Fibroblast of skin of right quadriceps (primary cell): ENCODE results near the gene GPC2.
"Not testable (repeated sequence)": the region's sequence is repeated elsewhere in the genome, so short reads cannot be mapped to it uniquely, and the experiment has no call there.

ENCODE experiments used
- DNase-seq: peaks from one replicate; pipeline ENCODE4 v3.0.0-alpha.2; 2013

GPC2 gene, protein sequence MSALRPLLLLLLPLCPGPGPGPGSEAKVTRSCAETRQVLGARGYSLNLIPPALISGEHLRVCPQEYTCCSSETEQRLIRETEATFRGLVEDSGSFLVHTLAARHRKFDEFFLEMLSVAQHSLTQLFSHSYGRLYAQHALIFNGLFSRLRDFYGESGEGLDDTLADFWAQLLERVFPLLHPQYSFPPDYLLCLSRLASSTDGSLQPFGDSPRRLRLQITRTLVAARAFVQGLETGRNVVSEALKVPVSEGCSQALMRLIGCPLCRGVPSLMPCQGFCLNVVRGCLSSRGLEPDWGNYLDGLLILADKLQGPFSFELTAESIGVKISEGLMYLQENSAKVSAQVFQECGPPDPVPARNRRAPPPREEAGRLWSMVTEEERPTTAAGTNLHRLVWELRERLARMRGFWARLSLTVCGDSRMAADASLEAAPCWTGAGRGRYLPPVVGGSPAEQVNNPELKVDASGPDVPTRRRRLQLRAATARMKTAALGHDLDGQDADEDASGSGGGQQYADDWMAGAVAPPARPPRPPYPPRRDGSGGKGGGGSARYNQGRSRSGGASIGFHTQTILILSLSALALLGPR

DNA sequence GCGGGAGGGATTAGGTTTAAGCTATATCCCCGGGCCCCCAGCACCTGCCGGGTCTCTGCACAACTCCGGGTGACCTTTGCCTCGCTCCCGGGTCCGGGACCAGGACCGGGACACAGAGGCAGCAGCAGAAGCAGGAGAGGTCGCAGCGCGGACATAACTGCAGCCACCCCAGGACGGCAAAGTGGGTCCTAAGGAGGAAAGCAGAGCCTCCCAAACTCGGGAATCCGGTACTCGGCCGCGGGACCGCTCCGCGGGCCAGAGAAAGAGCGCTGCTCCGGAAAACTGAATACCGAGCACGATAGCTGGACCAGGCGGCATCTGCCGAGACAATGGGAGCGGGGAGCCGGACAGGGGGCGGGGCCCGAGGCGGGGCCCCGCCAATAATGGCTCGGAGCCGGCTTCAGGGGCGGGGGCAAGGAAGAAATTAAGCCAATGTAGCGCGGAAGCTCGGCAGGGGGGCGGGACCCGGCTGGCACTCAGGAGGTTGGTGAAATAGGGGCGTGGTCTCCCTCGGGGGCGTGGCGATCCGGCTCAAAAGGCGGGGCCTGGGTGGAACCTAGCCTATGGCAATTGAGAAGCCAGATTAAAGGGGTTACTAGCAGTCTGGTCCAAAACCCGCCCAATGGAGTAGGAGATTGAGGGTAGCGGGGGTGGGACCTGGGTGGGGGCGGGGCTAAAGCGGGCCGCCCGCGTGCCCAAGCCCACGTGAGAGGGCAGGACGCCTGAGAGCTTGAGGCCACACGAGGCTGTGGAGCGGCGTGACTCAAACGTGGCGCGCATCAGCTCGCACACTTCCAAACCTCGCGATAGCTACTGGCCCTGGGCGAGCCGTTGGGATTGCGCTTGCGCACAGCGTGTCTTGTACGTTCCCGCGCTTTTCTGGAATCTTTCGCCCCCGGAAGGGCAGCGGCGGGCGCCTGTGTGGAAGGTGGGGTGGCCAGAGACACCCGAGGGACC, at the start of gene GPC2, which contains the start of gene STAG3:
TSS of gene GPC2 (minus strand) at position 337 of the 957 bp plus-strand sequence. CDS start at position 155, 182 bp downstream.
TSS of gene STAG3 (plus strand) at position 874 of the 957 bp plus-strand sequence. CDS start 2,639 bp downstream, outside the sequence.
- DNase-seq: peak; percentile 98

- DNase-seq: not testable (repeated sequence)
These were observed 47.7 kb upstream of the GPC2 start for GRCh38 chr7:100224891-100225290.

DNA sequence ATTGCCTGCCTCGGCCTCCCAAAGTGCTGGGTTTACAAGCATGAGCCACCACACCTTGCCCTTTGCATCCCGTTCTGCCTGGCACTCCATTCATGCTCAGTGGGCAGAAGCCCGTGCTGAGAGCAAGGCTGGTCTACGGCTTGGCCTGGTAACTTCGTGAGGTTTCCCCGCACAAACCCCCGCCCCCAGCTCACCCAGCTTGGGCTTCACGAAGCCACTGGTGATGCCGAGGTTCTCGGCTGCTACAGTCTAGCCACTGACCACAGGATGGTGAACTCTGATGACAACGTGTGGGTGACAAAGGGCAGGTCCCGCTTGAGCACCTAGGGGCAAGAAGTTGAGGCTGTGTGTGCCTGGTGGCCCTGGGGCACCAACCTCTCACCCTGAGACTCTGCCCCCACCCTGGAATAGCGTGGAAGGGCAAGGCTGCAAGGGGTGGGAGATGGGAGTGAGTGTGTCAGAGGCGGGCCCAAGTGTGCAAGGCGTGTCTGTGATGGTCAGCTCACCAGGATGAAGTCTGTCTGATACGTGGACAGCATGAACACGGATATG, 46.3 kb upstream of the GPC2 start:
- DNase-seq: not testable (repeated sequence)

GRCh38 chr7:100222445-100223132, 45.4 kb upstream of the GPC2 start:
- no peak for DNase-seq

DNA sequence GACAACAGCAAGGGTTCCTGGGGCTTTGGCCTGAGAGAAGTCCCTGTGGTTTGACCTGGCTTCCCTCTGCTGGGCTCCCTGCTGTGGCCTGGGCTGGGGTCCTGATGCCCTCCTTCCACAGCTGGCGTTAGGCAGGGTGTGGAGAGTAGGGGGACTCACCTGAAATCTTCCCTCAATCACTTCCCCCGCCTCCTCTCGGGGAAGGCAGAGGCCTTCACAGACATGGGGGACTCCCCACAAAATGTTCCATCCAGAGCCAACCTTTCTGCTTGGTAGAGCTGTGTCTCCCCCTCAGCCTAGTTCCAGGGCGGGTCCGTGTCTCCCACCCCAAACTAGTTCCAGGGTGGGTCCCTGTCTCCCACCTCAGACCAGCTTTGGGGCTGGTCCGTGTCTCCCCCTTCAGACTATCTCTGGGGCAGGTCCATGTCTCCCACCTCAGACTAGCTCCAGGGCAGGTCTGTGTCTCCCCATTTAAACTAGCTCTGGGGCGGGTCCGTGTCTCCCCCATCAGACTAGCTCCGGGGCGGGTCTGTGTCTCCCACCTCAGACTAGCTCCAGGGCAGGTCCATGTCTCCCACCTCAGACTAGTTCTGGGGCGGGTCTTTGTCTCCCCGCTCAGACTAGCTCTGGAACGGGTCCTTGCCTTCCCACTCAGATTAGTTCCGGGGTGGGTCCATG, 44.7 kb upstream of the GPC2 start:
- DNase-seq: no peak

DNA sequence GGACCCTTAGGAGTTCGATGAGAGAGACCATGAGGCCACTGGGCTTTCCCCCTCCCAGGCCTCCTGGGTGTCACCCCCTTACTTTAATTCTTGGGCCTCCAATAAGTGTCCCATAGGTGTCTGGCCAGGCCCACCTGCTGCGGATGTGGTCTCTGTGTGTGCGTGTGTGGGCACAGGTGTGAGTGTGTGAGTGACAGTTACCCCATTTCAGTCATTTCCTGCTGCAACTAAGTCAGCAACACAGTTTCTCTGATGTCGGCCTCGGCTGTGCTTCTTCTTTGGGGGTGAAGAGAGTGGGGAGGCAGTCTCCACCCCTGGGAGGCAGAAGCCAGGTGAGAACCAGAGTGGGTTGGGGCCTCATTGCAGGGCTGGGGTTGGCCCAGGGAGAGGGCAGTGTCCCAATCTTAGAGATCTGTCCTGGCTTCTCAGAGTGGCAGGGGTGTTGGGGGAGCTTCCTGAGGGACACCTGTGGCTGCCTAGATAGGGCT, 44.1 kb upstream of the GPC2 start:
- no peak for DNase-seq

GRCh38 chr7:100220586-100221230, 43.5 kb upstream of the GPC2 start:
- no peak for DNase-seq

DNA sequence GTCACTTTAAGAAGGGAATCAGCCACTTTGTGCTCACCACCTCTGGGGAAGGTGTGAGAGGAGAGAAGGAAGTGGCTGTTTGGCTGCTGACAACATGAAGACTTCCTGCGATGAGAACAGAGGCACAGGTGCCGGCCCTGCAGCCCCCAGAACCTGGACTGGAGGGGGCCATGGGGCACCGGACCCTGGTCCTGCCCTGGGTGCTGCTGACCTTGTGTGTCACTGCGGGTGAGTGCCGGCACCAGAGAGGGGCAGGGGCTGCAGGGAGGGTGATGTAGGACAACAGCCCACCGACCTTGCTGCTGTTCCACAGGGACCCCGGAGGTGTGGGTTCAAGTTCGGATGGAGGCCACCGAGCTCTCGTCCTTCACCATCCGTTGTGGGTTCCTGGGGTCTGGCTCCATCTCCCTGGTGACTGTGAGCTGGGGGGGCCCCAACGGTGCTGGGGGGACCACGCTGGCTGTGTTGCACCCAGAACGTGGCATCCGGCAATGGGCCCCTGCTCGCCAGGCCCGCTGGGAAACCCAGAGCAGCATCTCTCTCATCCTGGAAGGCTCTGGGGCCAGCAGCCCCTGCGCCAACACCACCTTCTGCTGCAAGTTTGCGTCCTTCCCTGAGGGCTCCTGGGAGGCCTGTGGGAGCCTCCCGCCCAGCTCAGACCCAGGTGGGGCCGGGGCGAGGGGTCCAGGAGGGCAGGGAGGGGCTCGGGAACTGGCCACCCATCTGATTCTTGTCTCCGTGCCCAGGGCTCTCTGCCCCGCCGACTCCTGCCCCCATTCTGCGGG, 42.8 kb upstream of the GPC2 start, which contains the start of gene PVRIG:
TSS of gene PVRIG (plus strand) at position 149 of the 785 bp plus-strand sequence. CDS start at position 171, 22 bp downstream.
- not testable (repeated sequence) for DNase-seq

GRCh38 chr7:100219271-100219737, 42.1 kb upstream of the GPC2 start:
- DNase-seq: no peak

DNA sequence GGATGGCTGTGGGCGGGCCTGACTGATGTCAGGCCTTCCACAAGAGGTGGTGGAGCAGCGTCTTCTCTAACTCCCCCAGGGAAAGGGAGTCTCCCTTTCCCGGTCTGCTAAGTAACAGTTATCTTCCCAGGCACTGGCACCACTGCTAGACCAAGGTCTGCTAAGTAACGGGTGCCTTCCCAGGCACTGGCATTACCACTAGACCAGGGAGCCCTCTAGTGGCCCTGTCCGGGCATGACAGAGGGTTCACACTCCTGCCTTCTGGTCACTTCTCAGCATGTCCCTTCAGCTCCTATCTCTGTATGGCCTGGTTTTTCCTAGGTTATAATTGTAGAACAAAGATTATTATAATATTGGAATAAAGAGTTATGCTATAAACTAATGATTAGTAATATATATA, 40.8 kb upstream of the GPC2 start:
- DNase-seq: not testable (repeated sequence)

DNA sequence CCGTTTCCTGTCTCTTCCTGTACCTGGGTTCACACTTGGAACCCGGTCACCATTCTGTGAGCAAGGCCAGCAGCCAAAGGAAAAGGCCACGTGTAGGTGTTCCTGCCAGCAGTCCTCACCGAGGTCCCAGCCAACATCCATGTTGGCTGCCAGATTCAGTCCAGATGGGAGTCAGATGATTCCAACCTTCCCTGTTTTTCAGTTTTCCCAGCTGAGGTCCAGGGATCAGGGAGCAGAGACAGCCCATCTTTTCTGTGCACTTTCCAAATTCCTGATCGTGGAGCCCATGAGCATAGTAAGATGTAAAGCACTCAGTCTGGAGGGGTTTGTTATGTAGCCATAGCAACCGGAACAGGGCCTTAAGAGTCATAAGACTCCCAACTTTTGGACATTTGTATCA, 38.7 kb upstream of the GPC2 start:
- peak; percentile 21 for DNase-seq

- not testable (repeated sequence) for DNase-seq
These were observed 37.2 kb upstream of the GPC2 start for GRCh38 chr7:100214356-100214755.

DNA sequence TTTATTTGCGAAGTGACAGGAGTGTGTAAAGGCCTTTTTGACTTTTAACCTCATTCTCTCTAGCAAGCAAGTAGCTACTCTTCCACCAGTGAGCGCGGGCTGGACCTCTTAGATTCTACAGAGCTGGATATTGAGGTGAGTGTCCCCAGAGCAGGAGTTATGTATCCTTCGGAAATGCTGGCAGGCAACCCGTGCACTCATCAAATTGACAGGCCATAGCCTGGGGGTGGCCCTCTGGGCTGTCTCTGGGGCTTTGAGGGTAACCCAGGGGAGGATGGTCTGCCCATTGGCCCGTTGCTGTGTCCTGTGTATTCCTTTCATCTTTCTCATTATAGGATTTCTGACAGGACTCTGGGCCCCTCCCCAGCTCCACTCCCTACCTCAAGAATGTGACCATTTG, 36.5 kb upstream of the GPC2 start:
- DNase-seq: no peak

DNA sequence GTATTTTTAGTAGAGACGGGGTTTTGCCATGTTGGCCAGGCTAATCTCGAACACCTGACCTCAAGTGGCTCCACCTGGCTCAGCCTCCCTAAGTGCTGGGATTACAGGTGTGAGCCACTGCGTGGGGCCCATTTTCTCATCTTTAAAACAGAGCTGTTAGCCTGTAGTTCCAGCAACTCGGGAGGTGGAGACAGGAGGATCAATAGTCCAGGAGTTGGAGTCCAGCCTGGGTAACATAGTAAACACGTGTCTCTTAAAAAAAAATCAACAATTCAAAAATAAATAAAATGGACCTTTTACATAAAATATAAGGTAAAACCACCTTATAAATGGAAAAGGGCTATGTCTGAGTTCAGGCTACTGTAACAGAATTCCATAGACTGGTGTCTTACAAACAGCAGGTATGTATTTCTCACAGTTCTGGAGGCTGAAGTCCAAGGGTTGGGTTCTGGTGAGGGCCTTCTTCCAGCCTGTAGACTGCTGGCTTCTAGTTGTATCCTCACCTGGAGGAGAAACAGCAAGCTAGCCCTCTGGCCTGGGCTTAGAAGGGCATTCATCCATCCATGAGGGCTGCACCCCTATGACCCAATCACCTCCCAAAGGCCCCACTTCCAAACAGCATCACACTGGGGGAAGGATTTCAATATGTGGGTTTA, 35.6 kb upstream of the GPC2 start:
- DNase-seq: no peak

DNA sequence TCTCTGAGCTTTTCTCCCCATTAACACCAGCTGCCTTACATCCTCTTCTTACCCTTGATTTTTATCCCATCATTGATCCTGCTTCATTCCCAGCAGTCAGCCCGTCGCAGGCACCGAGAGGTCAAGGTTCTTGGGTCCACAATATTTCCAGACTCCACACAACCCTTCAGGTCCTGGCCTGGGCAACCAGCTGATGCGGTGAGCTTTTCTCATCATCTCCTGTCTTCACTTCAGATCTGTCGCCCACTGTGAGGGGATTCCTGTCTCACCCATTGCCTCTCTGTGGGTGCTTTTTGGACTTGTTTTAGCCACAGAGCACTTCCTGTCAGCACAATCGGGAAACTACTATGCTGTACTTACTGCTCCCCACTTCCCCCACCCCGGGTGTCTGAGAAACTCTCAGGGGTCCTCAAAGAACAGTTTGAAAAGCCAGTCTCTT, 34.2 kb upstream of the GPC2 start:
- DNase-seq: no peak

DNA sequence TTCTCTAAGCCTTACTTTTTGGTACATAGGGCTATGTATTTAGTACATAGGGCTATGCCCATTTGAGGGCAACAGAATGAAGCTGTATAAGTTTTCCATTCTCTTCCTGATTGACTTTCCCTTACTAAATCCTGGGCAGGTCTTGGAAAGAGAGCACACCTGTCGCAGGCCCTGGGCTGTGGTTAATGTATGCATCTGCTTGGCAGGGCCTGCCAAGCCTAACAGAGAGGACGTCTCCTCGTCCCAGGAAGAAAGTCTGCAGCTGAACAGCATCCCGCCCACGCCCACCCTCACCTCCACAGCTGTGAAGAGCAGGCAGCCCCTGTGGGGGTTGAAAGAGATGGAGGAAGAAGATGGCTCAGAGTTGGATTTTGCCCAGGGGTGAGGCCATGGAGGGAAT, 33.6 kb upstream of the GPC2 start:
- no peak for DNase-seq

DNA sequence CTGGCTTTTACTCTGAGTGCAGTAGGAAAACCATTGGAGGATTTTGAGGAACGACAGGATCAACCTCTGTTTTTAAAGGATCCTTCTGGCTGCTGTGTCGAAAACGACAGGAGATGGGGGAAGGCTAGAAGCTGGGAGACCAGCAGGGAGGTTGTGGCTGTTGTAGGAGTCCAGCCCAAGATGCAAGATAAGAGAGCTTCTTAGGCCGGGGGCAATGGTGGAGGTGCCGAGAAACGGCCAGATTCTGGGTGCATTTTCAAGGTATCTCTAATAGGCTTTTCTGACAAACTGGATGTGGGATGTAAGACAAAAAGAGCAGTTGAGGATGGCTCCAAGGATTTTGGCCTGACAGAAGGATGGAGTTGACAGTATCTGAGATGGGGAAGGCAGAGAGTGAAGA, 32.3 kb upstream of the GPC2 start:
- DNase-seq: no peak

- DNase-seq: no peak
These were observed 31.8 kb upstream of the GPC2 start for GRCh38 chr7:100208911-100209408.

GRCh38 chr7:100204454-100204853, 27.3 kb upstream of the GPC2 start:
- DNase-seq: no peak
